Activated CD8-positive, alpha-beta memory T cell treated with anti-CD3 and anti-CD28 coated beads for 48 hours (primary cell): ENCODE results near the gene KLK11.

Experiments used
- DNase-seq, 3 experiments: peaks; one replicate each; pipeline ENCODE4 v3.0.0-alpha.2; 2020; ENCODE audit warnings: low read depth in 2 of 3, low spot score in 2 of 3

The KLK11 gene, protein sequence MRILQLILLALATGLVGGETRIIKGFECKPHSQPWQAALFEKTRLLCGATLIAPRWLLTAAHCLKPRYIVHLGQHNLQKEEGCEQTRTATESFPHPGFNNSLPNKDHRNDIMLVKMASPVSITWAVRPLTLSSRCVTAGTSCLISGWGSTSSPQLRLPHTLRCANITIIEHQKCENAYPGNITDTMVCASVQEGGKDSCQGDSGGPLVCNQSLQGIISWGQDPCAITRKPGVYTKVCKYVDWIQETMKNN

DNA sequence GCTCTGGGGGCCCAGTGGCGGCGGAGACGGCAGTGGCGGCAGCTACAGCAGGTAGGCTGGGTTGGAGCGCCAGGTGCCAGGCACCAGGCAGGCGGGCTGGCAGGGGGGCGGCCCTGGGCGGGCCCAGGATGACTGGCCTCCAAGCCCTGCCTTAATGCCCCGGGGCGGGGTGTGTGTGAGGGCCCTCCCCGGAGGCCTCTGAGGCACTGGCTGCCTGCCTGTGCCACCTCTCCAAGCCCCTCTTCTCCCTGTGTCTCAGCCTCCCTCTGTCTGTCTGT, at the start of gene KLK11:
TSS of gene KLK11 (minus strand) at position 63 of the 278 bp plus-strand sequence. CDS start 985 bp downstream, outside the sequence.
- DNase-seq: no peak

DNA sequence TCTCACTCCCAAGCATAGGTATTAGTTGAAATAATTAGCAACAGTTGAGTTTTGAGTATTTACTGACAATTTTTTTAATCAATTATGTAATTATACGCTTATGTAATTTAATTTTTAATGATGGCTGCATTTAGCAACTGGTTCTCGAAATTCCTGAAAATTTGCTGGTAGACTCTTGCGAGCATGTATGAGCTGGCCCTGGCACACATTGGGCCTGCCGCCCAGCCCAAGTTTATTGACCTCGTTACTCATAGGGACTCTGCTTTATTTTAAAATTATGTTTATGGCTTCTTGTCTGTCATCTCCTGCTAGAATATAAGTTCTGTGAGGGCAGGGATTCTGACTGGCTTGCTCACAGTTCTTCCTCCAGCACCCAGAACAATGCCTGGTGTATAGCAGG, 49.6 kb upstream of the KLK11 start:
- no peak for DNase-seq

DNA sequence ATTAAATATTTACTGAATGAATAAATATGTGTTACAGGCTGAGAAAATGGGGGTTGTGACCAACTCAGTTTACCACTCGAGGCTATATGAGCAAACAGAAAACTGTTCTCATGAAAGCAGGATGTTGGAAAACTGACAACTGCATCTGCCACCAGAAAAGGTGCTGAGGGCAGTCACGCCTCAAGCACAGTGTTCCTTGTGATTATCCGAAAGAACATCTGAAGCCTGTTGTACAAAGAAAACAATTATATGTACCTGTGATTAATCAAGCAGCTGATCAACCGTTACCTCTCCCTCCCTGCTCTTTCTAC, 44.6 kb upstream of the KLK11 start:
- no peak for DNase-seq

DNA sequence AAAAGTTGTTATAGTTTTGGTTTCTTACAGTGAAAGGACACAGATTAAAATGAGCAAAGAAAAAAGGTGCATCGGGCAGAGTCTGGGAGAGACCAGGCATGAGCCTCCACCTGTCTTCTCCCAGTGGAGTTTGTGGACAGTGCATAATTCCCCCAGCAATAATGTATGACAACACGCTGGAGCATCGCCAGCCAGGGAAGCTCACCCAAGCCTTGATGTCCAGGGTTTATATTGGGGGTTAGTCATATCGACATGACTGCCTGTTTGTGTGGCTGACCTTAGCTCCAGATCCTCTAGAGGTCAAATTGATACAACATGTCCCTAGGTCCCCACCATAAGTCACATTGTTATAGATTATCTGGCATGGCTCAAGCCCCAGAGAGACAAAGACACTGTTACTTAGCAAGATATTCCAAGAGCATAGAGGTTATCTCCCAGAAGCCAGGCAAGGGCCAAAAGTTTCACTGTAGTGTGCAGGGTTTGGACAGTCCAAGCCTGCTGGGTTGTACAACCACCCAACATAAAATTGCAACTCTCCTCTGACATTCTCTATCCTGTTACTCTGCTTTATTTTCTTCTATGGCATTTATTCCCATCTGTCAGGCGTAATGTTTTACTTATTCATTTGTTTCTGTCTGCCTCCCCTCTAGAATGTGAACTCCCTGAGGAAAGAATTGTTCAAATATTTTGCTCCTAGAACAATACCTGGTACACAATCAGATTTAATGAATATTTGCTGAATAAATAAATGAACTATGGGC, 44.1 kb upstream of the KLK11 start:
- DNase-seq: no peak

DNA sequence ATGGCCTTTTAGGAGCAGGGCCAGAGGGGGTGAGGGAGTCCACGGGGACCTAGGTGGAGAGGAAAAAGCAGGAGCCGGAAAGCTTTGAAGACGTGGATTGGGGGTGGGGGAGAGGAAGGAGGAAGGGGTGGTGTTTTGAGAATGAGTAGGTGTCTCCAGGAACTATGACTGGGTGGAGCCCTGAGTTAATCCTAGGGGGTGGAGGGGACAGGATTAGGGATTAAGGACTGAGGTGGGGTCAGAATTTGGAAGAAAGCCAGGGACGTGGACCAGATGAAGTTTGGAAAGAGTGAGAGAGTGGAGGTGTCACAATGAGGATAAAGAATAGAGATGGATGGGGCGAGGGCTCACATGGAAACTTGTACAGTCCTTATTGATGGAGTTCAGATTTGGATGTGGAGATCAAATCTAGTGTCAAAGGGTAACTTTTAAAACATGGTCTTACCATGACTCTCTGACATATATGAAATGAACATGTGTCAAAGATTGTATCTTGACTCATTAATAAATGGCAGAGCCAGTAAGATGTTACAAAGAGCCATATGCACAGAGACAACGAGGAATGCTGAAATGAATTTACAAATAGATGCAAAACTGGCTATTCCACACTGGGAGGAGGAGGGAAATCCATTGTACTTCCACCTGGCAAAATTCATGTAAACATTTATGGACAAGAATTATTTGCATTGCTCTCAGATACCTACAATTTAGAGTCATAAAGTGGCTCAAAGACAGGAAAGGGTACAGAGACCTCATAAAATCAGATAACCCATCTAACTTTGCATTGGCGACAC, 40.2 kb upstream of the KLK11 start:
- no peak for DNase-seq

DNA sequence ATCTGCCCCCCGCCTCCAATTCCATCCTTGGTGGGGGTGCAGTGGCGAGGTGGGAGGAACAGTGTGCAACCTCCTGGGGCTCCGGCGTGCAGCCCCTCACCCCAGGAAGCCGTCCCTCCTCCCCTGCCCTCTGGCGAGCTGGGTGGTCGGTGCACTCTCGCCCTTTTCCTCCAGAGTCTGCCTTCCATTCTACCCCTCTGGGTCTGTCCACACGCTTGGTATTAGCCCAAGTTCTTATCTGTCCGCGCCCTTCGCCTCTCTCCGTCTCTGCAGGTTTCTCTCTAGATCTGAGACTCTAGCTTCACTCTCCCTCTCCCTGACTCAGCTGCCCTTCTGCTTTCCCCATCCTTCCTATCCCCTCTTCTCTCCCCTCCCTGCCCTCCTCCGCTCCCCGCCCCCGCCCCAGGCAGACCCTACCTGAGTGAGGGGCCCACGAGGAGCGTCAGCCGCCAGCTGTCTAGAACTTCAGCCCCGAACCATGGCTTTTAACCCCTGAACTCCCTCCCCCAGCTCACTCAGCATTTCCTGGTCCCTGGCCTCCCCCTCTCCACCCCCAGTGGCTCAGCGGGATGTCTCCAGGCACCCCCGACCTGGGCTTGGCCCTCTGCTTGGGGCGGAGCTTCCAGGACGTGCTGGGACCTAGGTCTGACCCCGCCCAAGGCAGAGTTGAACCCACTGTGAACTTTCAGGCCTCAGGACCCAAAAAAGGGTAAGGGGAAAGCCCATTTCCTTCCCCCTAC, 39.0 kb upstream of the KLK11 start:
- no peak for DNase-seq

DNA sequence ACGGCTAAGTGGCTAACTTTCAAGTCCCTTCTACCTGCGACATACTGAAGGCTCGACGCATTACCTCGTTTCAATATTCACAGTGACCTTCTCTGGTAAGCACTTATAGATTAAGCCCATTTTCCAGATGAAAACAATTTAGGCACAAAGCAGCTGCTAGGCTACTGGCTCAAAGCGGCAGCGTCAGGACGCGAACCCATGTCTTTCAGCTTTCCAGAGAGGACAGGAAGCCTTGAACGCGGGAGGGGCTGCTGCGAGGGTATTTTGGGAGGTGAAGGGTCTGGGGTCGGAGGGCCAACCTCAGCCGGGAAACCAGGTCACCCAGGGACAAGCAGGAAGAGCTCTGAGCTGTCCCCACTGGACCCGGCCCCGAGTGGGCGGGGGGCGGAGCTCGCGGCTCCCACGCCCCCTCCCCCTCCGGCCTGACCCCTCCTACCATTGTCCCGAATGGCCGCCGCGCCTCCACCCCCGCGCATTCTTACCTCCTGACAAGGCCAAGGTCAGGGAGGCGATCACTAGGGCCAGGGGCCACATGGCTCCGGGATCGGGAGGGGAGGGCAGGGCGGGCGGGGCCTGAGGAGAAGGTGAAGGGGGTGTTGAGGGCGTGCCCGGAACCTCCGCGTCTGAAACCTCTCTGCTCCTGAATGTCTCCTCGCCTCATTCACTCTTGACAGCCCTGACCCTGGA, 38.3 kb upstream of the KLK11 start, which contains the start of gene KLK13:
TSS of gene KLK13 (minus strand) at position 559 of the 687 bp plus-strand sequence. CDS start at position 534, 25 bp downstream.
- DNase-seq: no peak

DNA sequence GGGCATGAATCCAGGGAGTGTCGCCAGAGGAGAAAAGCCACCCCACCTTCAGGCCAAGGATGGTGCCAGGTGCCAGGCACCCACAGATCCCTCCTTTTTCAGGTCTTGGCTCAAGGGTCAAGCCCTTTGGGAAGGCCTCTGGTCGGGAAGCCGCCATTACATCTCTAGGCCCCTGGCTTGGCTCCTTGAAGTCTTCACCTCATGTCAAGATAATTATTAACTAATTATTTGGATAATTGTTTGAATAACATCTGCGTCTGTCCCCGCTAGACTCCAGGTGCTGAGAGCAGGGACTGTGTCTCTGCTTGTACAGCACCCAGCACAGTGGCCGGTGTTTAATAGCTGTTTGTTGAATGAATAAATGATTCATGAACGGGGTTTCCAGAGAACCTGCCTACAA, 37.2 kb upstream of the KLK11 start:
- DNase-seq: no peak

DNA sequence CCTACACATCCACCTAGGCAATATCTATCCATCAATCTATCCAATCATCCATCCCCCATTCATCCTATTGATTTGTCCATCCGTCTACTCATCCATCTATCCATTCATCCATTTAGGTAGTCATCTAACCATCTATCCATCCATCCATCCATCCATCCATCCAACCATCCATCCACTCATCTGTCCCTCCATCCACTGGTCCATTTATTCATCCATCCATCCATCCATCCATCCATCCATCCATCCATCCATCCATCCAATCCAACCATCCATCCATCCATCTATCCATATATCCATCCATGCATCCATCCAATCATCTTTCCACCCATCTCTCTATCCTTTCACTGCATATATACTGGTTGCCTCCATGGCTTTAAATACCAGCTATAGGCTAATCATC, 34.6 kb upstream of the KLK11 start:
- no peak for DNase-seq

DNA sequence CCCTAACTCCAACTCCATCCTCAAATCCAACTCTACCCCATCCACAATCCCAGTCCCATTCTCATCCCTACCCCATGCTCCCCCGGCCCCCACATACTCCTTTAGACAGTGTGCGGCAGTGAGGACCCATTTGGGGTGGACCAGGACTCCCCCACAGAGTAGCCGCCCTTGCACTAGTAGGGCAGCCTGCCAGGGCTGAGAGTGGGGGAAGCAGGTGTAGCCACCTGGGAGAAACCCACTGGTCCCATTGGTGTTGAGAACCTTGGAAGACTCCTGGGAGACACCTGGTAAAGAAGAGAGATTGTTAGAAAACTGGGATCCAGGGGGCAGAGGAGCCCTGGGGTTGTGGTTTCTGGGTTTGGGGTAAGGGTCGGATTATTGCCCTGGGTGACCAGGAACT, 33.9 kb upstream of the KLK11 start:
- DNase-seq: no peak

DNA sequence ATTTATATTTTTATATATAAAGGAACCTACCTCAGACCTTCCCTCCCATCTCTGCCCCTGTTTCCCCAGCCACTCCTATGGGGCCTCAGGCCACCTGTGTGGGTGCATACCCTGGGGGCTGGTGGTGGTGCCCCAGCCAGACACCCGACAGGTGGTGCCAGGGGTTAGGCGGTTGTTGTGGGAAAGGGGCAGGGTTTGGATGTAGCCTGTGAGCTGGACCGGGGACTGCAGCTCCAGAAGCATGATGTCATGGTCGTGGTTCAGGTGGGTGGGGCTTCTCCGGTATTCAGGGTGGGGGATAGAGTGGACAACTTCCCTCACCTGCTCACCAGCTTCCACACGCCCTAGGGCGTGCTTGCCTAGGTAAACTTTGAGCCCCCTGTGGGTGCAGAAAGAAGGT, 33.3 kb upstream of the KLK11 start:
- no peak for DNase-seq

DNA sequence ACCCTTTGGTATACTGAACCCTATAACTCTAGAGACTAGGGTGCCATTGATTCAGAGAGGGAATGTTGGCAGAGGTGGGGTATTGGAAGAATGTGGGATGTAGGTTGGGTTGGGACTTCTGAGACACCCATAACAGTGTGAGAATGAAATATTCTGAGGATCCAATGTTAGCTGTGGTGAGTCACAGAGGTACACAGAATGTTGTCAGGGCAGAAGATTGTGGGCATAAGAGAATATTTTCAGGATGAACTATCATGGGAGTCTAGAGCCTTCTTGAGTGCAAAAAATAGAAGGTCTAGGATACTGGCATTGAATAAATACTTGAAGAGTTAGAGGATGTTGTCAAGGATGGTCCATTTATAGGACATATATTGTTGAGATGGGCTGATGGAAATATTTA, 29.4 kb upstream of the KLK11 start:
- no peak for DNase-seq

DNA sequence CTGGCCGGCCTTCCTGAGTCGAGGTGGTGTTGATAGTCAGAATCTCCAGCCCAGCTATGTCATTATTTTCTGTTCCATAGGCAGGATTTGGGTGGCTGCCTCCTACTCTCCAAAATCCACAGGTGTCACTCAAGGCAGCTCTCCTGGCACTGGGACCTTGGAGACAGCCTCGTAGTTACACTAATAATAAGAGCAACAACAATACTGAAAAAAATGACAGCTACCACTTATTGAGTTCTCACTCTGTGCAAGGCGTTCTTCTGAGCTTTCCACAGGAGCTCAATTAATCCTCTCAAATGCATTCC, 20.6 kb upstream of the KLK11 start:
- DNase-seq: no peak

DNA sequence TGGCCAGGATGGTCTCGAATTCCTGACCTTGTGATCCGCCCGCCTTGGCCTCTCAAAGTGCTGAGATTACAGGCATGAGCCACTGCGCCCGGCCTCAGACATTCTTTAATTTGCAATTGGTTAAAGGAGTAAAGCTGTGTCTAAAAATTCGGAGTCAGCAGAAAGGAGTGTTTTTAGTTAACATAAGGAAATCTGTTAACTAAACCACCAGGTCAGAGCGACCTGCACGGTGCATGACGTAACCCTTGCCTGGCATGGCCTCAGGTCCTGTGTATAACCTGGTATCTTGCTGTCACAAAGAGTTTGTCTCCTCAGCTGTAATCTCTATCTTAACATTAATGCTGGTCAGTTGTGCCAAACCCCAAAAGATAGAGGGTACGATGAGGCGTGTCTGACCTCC, 17.9 kb upstream of the KLK11 start:
- no peak for DNase-seq

DNA sequence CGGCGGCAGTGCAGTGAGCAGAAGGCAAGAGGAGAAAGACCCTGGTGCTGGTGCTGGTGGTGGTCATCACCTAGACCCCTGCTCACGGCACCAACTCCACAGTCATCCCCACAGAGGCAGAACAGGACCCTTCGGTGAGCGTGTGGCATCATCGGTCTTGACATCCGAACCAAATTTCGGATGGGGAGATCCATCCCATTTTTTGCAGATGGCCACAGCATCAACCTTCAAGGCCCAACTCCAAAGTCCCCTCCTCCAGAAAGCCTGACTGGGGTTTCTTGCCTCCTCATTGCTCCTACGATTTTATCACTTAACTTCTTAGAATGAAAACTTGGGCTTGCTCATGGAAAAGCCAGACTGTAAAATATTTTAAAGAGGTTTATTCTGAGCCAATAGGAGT, 17.1 kb upstream of the KLK11 start:
- no peak for DNase-seq

DNA sequence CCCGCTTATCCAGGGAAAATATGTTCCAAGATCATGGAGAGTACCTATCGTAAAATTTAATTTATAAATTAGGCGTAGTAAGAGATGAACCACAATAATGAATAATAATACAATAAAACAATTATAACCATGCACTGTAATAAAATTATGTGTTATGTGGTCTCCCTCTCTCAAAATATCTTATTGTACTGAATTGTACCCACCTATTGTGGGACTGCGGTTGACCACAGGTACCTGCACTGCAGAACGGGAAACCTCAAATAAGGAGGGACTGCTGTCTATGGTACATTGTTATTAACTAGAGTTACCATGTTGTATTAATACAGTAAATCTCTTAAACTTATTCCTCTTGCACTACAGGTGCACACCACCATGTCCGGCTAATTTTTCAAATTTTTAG, 13.7 kb upstream of the KLK11 start:
- DNase-seq: no peak

DNA sequence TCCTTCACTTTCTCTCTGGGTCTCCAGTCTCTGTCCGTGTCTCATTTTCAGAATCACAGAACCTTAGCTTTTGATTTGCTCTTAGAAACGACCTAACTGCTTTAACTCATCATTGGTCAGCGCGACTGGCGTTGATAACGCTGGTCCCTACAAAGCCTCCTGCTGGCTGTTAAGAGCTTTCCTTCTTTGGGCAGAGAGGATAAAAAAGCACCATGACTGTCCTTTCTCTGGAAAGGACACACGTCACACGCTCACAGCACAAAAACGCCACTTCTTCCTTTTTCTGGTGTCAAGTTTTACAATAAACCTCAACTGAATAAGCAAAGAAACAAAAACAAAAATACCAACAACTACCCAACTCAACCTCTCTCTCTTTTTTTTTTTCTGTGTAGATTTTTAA, 10.1 kb upstream of the KLK11 start:
- DNase-seq: no peak

DNA sequence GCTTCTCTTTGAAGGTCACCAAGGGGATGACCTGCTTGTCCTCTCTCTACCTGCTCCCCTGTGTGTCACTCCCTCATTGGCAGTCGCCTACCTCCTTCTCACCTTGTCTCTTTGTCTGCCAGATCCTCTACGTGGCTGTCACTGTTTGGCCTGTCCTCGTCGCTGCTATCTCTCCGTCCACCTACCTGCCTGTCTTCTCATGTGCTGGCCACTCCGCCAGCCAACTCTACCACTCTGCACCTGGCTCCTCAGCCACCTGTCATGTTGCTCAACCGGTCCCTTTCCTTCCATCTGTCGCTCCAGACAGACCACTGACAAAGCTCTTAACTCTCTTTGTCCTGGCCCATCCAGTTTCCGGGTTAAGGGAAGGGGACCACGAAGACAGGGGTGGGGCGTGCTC, 8.3 kb upstream of the KLK11 start, which contains the start of gene KLK12:
TSS of gene KLK12 (minus strand) at position 299 of the 400 bp plus-strand sequence. CDS start 381 bp downstream, outside the sequence.
- DNase-seq: no peak

DNA sequence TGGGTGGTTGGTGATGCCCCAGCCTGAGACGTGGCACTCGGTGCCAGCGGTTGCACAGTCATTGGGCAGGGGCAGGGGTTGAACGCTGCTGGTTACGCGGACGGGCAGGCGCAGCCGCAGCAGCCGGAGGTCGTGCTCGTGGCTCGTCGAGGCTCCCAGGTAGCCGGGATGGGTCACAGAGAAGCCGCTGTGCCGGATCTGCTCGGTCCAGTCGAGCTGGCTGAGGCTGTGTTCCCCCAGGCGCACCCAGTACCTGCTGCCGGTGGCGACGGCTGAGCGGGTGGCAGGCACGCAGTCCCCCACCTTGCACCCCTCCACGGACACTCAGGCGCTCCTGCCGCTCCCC, 5.4 kb upstream of the KLK11 start:
- DNase-seq: no peak

DNA sequence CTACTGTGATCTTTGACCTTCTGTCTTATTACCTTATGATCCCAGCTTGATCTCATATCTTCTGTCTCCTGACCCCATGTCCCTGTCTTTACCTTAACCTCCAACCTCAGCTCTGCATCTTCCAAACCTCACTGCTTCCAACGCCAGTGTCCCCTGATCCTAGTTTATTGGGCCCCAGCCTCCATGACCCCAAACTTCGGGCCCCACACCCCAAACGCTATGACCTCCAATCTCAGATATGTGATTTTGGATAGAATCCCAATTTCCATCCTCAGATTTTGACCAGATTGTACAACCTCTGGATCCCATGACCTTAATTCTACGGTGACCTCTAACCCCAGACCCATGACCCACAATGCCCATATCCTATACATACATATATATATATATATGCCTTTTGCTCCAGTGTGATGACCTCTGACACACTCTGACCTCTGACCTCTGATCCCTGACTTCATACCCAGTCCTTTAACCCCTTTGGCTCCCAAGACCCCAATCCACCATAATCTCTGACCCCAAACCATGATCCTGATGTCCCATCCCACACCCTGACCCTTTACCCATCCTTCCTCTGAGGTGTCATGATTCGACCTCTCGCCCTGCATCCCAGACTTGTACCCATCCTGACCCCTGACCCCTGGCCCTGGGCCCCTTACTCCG, 4.9 kb upstream of the KLK11 start:
- DNase-seq: no peak

DNA sequence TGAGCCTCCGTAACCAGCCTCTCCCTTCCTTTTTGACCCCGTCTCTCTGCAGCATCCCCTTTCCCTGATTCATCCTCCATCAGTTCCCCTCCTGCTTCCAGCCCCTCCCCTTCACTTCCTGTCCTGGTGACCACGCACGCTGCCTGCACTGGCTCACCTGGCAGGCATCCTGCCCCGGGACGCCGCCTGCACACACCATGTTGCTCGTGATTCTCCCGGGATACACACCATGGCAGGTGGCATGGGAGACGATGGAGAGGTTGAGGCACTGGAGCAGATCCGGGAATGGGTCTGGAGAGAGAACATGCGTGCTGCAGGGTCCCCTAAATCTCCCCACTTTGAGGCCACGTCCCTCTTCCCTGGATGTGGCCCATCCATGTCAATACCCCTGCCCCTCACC, 4.2 kb upstream of the KLK11 start:
- no peak for DNase-seq
